ENCODE data around the gene DNAJA3.

GRCh38 chr16:4471869-4472268 is 46.2 kb downstream of the DNAJA3 start:
- TF ChIP-seq ZNF592 (IDR thresholded peaks at IDR 0.05) (no peak), EP300 (IDR thresholded peaks at IDR 0.05; ENCODE audit: borderline replicate concordance in 1 of 2, control insufficient read depth in 1 of 2, low read depth in 2 of 2, low read length in 2 of 2) (no peak), SPI1 (IDR thresholded peaks at IDR 0.05; ENCODE audit: borderline replicate concordance, insufficient read depth, low read depth, low read length) (no peak), ZZZ3 (IDR thresholded peaks at IDR 0.05; ENCODE audit: control insufficient read depth, insufficient read length, low read depth) (no peak)

All from GM12878 (cell line).